Ramos (cell line): ENCODE data around the gene ETNK2.

Source experiments
- in situ Hi-C: fragments of 300-500 bp; cut with MboI; formaldehyde crosslinking; loops from one replicate; pipeline ENCODE4 v1.14.3; 2022; ENCODE audit warnings: low sequenced_read_pairs; ENCODE audit not compliant: unreplicated experiment

ETNK2 gene

DNA sequence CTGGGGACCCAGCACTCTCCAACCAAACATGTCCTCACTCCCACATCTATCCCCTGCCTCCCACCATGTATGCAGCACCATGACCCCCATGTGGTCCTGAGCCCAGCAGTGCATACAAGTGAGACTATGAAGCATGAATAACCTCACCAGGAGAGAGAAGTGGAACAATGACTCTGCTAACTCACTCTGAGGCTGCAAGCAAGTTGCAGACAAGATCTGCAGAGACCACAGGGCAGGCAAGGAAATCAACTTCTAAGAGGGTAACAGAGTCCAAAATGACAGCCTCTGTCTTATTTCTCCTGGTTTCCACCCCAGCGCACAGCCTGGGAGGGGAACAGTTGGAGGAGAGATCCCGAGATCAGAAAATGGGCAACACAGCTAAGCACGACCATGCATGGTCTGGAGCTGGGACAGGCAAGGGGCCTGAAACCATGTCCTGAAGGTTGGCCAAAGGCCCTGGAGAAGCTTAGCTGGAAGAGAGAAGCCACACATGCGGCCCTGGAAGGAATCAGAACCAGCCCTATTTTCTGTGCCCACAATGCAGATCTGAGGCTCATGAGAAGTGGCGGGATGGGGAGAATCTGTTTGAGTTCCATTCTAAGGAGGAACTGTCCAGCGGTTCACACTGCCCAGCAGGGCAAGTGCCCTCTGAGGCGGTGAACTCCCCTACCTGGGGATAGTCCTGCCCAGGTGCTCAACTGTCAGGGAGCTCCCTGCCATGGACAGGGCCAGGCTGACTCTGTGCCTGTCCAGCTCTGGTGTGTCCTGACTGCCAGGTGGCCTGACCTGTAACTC is 26.8 kb upstream of the ETNK2 start:
- in situ Hi-C loops = no loop called here

DNA sequence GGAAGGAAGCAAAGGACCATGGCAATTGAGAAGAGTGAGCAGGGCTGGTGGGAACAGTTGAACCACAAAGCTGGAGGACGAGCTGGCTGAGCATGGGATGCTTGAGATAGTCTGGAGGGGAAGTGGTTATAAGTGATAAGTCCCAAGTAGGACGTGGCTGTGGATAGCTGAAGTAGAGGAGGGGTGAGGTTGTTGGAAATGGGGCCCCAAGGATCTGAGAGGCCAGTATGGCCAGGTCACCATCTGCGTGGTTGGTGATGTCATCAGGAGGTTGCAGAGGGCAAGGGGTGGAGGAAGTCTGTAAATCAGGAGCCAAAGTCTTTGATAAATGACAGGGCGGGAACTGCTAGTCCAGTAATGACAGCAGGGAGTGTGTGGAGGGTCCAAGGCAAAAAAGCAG is 25.3 kb upstream of the ETNK2 start:
- in situ Hi-C loops = no loop called here

DNA sequence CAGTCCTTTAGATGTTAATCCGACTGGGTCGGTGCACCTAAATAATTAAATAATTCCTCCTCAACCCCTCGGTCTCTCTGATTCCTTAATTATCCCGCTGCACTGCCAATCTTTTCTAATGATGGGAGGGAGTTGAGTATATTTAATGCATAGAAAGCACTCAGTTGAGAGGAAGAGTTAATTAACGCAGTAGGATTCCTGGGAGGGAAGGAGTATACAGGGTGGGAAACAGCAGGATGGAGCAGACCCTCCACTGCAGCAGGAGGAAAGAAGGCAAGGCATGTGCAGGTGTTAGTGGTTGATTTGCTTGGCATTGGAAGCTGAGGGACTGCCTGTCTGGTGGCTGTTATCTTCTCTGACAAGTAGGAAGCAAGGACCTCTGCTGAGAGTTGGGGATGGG is 24.2 kb upstream of the ETNK2 start:
- in situ Hi-C loops = no loop called here

GRCh38 chr1:204174958-204175357 is 23.1 kb upstream of the ETNK2 start:
- in situ Hi-C loops = no loop called here

DNA sequence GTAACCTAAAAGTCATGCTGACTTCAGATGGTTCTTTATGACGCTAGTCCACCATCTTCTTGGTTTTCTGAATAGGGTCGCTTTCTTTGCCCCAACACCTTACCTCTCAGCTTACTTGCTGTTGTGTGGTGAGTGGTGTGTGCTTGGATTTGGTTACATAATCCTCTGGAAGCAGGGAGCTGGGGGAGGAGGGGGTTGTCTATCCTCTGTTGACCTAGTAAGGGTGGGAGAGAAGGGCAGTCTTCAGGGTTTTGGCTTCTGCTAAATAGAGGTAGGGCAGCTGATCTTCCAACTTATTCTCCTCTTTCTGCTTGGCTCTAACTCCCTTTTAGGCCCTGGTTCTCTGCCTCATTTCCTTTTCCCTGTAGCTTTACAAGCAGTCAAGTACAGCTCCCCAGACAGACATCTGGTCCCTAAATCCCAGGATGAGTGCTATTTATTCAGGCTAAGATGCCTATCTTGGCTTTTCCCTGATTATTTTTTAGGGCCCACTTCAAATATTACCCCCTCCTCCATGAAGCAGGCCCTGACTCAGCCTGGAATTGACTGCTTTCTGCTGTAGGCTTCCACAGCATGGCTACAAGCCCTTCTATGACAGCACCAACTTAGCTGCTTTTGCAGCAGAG is 20.7 kb upstream of the ETNK2 start:
- in situ Hi-C loops = no loop called here

DNA sequence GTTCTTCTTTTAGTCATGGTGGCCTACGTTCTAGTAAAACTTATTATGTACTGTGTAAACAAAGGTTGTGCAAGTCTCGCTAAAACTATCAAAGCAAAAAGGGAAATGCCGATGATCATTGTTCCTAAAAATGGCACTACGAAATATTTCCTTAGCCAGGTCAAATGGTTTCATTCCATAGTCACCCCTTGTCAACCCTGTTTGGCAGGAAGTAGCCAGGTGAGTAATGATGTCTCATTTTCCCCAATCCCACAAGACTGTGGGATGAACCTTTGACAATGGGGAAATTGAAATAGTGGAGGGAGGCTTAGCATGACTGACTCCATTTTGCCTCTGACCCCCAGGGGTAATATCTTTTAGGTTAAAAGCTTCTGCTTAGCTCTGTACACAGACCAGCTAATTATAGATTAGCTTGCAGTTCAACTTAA is 19.9 kb upstream of the ETNK2 start:
- in situ Hi-C loops = no loop called here

- in situ Hi-C loops = no loop called here
Measured at GRCh38 chr1:204170494-204171155, 18.8 kb upstream of the ETNK2 start.

DNA sequence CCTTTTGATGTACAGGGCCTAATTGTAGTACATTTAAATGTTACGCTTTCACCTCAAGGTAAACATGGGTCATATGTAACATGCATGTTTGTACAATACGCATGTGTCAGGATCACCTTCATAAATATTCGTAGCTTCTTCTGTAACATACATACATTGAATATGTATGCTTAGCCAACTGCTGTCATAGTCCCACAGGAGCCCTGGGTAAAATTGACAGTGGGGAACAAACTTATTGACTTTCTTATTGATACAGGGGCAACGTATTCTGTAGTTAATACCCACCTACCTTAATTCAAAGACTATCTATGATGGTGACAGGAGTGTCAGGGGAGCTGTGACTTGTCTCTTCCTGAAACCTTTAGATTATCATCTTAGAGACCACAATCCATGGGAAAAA is 18.0 kb upstream of the ETNK2 start:
- in situ Hi-C loops = loop anchor here (5.0 kb wide), 1 partner anchor 192 kb away; no protein-coding TSS in a partner anchor

DNA sequence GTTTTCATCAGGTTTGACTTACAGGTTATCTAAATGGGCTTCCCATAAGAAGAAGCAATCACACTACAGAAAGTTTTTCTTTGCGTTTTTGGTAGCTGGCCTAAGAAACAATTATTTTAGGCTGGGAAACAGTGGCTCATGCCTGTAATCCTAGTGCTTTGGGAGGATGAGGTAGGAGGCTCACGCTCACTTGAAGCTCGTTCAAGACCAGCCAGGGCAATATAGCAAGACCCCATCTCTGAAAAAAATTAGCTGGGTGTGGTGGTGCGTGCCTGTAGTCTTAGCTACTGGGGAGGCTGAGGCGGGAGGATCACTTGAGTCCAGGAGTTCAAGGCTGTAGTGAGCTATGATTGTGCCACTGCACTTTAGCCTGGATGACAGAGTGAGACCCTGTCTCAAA is 15.9 kb upstream of the ETNK2 start:
- in situ Hi-C loops = loop anchor here (5.0 kb wide), 1 partner anchor 195 kb away; no protein-coding TSS in a partner anchor

DNA sequence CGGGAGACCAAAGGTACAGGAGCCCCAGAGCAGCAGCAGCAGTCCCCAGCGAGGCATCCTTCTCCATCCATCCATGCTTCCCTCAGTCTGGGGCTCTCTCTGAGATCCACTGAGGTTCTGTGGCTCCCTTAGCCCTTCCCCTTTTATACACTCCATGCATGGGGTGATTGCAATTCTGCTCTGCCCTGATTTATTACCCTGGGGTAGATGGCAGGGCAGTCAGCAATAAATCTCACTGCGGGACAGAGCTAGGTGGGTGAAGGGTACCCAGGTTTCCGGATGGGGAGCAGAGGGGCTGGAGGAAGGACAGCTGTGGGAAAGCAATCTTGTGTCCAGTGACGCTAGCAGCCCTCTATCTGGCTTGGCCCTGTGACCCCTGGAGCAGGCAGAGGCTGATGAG is 14.4 kb upstream of the ETNK2 start, which contains the start of gene REN:
Gene REN, minus strand, starts transcription at position 119 of the 400 bp plus-strand sequence. Its CDS starts 44 bp downstream, at position 75.
- in situ Hi-C loops = loop anchor here (5.0 kb wide), 1 partner anchor 196 kb away; no protein-coding TSS in a partner anchor

GRCh38 chr1:204162494-204163074 is 10.7 kb upstream of the ETNK2 start:
- in situ Hi-C loops = no loop called here

- in situ Hi-C loops = no loop called here
Measured at GRCh38 chr1:204161609-204162493, 10.0 kb upstream of the ETNK2 start.

DNA sequence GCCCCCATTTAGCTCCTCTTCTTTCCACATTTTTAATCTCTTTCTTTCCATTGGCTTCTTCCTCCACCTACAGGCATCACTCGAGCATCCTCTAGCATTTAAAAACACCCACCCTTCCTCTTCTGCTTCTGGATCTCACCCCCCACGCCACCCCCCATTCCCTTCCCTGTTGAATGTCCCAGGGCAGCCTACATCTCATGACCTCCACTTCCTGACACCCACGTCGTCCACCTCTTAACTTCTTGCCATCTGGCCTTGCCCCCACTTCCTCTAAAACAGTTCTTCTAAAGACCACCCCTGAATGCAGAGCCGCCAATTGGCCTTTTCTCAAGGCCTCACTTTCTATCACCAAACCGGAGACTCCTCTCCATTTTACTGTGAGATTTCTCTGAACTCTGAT is 6.1 kb upstream of the ETNK2 start:
- in situ Hi-C loops = no loop called here

DNA sequence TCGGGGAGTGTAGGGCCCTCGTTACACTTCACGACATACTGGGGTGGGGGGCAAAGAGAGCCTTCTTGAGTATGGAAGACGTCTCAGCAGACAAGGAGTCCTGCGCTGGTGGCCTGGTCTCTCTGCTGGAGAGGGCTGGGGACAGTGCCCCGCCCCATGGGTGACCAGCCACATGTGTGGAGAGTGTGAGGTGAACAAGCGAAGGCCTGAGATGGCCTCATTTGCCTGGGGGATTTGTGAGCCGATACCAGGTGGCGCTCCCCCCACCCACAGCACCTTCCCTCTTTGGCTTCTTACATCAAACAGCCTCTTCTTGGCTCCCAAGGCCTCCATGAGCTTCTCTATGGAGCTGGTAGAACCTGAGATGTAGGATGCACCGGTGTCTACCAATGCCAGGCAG is 4.0 kb upstream of the ETNK2 start:
- in situ Hi-C loops = no loop called here

- in situ Hi-C loops = no loop called here
Measured at GRCh38 chr1:204154568-204155255, 2.9 kb upstream of the ETNK2 start.

- in situ Hi-C loops = no loop called here
Measured at GRCh38 chr1:204153667-204154066, 1.8 kb upstream of the ETNK2 start.

DNA sequence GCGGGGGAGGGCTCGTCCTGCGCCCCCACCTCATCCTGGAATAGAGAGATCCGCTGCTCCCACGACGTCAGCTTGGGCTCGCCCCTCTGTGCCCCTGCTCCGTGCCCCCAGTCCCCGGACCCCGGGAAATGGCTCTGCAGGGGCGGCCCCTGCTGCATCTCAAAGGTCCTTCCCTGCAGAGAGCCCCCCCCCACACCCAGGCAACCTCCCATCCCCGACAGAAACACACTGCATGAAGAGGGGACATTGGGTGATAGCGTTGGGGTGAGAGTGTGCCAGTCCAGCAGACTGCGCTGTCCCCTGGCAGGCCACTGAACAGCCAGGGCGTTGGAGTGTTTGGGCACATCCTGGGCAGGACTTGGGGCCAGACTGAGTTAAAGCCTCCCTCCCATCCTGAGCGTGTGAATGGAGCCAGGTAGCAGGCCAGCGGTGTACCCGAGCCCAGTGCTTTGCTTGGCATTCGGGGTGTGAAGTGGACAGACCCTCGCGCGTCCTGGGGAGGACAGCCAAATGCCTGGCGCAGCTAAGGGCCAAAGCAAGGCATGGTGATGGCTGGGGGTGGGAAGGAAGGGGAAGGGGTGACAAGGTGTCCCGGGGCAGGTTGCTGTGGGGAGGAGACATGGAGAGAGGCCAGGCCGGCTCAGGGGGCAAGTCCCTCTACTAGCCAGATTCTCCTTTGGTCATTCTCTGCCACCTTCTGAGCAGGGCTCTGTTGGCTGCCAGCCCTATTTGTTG is 633 bp upstream of the ETNK2 start:
- in situ Hi-C loops = no loop called here

- in situ Hi-C loops = no loop called here
Measured at GRCh38 chr1:204150702-204151551, 917 bp downstream of the ETNK2 start.
